A204.1 (cell line): ENCODE measurements around the gene RBMS1.

Experiments
- FAIRE-seq: peaks from 2 replicates; lab custom pipeline; 2012; peaks lifted over from hg19 to GRCh38; lab: Jason Lieb, UNC

Gene RBMS1

GRCh38 chr2:160493227-160494028 lies at the start of gene RBMS1:
RBMS1 (minus strand) TSS chr2:160493807; CDS start chr2:160493363, 444 bp downstream.
- no peak for FAIRE-seq

GRCh38 chr2:160541745-160542144 lies 48.1 kb upstream of the RBMS1 start:
- no peak for FAIRE-seq

GRCh38 chr2:160538559-160539355 lies 45.1 kb upstream of the RBMS1 start:
- FAIRE-seq: no peak

- no peak for FAIRE-seq
These were observed 44.5 kb upstream of the RBMS1 start for GRCh38 chr2:160538115-160538514.

- no peak for FAIRE-seq
These were observed 41.4 kb upstream of the RBMS1 start for GRCh38 chr2:160534996-160535395.

GRCh38 chr2:160534249-160534648 lies 40.6 kb upstream of the RBMS1 start:
- FAIRE-seq: no peak

GRCh38 chr2:160533482-160533881 lies 39.9 kb upstream of the RBMS1 start:
- FAIRE-seq: no peak

GRCh38 chr2:160532388-160532787 lies 38.8 kb upstream of the RBMS1 start:
- no peak for FAIRE-seq

- FAIRE-seq: no peak
These were observed 29.5 kb upstream of the RBMS1 start for GRCh38 chr2:160522951-160523710.

GRCh38 chr2:160517731-160518130 lies 24.1 kb upstream of the RBMS1 start:
- no peak for FAIRE-seq

- FAIRE-seq: no peak
These were observed 23.1 kb upstream of the RBMS1 start for GRCh38 chr2:160516547-160517365.

GRCh38 chr2:160515120-160515519 lies 21.5 kb upstream of the RBMS1 start:
- no peak for FAIRE-seq

GRCh38 chr2:160513120-160513519 lies 19.5 kb upstream of the RBMS1 start:
- FAIRE-seq: no peak

GRCh38 chr2:160512491-160512890 lies 18.9 kb upstream of the RBMS1 start:
- FAIRE-seq: no peak

GRCh38 chr2:160510617-160511016 lies 17.0 kb upstream of the RBMS1 start:
- no peak for FAIRE-seq

- no peak for FAIRE-seq
These were observed 15.4 kb upstream of the RBMS1 start for GRCh38 chr2:160509016-160509415.

GRCh38 chr2:160507464-160507863 lies 13.9 kb upstream of the RBMS1 start:
- FAIRE-seq: no peak

- no peak for FAIRE-seq
These were observed 13.4 kb upstream of the RBMS1 start for GRCh38 chr2:160507046-160507407.

- FAIRE-seq: no peak
These were observed 12.9 kb upstream of the RBMS1 start for GRCh38 chr2:160506371-160507045.

GRCh38 chr2:160505256-160505655 lies 11.6 kb upstream of the RBMS1 start:
- FAIRE-seq: no peak

- FAIRE-seq: no peak
These were observed 8.9 kb upstream of the RBMS1 start for GRCh38 chr2:160502478-160502877.
